ENCODE measurements around the gene A4GNT.
A peak's percentile ranks its signal among the peaks of the same experiment; 100 is the strongest.

A4GNT gene

DNA sequence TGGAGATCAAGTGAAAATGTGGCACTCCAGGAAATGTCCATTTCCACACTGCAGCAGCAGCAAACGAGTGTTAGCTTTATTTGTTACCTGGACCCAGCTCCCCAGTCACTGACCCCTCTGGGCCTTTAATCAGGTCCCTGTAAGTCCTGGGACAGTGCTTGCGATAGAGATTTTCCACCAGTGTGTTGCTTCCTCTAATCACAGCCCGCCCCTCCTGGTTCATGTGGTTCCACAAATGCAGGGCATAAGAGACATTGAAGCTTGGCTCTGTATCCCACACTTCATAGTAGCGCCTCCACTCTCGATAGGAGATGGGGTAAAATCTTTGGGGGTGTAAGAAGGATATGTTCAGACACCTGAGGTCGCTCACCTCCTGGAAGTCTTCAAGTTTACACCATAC, 8.0 kb downstream of the A4GNT start:
- no peak overlapping the region for H3K4me3 ChIP-seq (ENCODE audit: low read depth, low read length)
- in situ Hi-C loops (cut with HindIII; ENCODE audit: low sequenced_read_pairs): no loop called here
- TF ChIP-seq, protein P1, sequence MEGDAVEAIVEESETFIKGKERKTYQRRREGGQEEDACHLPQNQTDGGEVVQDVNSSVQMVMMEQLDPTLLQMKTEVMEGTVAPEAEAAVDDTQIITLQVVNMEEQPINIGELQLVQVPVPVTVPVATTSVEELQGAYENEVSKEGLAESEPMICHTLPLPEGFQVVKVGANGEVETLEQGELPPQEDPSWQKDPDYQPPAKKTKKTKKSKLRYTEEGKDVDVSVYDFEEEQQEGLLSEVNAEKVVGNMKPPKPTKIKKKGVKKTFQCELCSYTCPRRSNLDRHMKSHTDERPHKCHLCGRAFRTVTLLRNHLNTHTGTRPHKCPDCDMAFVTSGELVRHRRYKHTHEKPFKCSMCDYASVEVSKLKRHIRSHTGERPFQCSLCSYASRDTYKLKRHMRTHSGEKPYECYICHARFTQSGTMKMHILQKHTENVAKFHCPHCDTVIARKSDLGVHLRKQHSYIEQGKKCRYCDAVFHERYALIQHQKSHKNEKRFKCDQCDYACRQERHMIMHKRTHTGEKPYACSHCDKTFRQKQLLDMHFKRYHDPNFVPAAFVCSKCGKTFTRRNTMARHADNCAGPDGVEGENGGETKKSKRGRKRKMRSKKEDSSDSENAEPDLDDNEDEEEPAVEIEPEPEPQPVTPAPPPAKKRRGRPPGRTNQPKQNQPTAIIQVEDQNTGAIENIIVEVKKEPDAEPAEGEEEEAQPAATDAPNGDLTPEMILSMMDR (IDR thresholded peaks at IDR 0.05; ENCODE audit: low read depth, low read length): no peak
- DNase-seq (ENCODE audit: low read depth, low spot score): no peak

DNA sequence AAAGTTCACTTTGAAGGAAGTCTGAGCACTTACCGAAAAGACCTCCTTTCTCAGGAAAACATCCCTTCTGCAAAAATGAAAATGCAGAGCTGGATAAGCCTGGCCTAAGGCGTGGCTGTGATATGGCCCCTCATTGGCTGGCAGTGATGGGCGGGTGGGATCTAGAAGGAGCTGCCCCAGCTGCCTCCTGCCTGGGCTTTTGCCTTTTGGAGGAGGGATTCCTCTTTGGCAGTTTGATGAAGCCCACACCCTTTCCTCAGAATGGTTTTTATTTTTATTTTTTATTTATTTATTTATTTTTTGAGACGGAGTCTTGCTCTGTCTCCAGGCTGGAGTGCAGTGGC, 12.8 kb downstream of the A4GNT start:
- H3K4me3 ChIP-seq (ENCODE audit: low read depth, low read length): no peak overlapping the region
- DNase-seq (ENCODE audit: low read depth, low spot score): no peak
- TF ChIP-seq, protein P1 (IDR thresholded peaks at IDR 0.05; ENCODE audit: low read depth, low read length): no peak
- in situ Hi-C loops (cut with HindIII; ENCODE audit: low sequenced_read_pairs): no loop called here

DNA sequence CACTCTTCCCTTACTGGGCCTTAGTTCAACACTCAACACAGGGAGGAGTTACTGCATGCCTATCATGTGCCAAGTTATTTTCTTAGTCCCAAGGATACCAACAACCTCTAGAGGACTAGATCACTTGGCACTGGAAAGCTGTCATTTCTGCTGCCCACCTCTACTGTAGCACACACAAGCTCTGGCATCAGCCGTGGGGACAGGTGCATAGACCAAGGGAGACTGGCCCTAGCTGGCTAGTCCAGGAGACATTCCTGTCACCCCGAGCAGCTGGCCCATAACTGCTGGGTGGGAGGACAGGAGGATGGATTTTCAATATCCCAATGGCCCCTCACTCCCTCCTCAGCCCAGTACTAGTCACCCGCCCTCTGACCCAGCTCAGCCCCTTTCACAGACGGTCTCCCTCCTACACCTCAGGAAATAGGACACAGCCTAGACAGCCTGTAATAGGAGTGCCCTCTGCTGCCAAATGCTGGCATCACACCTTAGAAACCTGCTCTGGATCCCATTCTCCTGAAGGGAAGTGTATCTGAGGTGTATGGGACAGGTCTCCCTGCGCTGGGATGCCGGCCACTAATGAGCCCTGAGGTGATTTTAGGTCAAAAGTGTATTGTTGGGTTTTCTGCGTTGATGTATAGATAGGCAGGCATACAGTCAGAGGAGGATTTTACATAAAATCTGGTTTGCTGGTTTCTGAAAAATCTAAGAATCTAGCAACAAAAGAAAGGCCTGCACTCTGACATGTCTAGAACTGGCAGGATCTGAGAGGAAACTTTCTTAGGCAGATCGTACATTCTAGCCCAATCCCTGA, 13.4 kb downstream of the A4GNT start:
- TF ChIP-seq, protein P1 (IDR thresholded peaks at IDR 0.05; ENCODE audit: low read depth, low read length): peak; percentile 91
- in situ Hi-C loops (cut with HindIII; ENCODE audit: low sequenced_read_pairs): no loop called here
- DNase-seq (ENCODE audit: low read depth, low spot score): peak; percentile 73
- H3K4me3 ChIP-seq (ENCODE audit: low read depth, low read length): no peak overlapping the region

DNA sequence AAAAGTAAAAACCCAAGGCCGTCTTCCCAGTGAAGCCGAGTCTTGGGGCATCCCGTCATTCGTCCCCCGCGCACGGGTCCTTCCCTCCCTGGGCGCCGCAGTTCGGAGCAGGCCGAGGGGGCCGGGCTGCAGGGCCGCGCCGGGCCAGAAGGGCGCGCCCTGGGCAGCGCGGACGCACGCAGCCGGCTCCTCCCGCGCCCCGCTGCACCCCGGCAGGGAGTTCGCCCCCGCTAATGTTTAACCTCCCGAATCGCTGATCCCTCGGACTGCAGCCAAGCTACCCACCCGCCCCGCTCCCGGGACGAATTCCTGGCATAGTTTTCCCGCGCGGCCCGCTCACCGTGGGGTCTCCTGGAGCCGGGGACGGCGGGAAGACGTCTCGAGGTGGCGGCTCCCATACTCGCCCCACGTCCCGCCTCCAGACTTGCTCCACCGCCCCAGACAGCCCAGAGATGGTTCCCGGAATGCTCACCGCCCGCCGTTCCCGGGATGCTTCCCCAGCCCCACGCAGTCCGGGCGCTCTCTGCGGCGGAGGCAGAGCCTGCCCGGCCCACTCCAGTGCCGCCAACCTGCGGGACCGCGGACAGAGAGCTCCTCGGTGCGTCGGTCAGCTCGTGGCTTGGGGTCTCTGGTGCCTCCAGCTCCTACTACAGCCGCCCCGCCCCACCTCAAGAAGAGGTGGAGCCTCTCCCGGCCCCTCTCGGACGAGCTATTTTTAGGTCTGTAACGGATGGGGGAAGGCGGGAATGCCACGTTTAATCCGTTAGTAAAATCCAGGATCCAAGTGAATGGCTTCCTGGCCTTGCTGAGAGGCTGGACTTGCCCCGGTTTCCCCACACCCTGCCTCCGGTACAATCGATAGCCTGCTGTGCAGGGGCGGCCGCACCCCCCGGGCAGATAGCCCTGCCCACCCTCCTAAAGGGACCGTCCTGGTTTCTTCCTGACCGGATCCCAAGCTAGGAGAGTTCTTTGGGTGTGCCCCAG, 16.9 kb downstream of the A4GNT start, which contains the start of gene DZIP1L:
Gene DZIP1L (minus strand): TSS at position 621 of the 984 bp plus-strand sequence. CDS start 11,637 bp downstream, outside the sequence.
- in situ Hi-C loops (cut with HindIII; ENCODE audit: low sequenced_read_pairs): no loop called here
- TF ChIP-seq, protein P1 (IDR thresholded peaks at IDR 0.05; ENCODE audit: low read depth, low read length): peak; percentile 37
- peak within 1 kb of the TSS; percentile 80 for H3K4me3 ChIP-seq (ENCODE audit: low read depth, low read length)
- DNase-seq (ENCODE audit: low read depth, low spot score): peak; percentile 75

DNA sequence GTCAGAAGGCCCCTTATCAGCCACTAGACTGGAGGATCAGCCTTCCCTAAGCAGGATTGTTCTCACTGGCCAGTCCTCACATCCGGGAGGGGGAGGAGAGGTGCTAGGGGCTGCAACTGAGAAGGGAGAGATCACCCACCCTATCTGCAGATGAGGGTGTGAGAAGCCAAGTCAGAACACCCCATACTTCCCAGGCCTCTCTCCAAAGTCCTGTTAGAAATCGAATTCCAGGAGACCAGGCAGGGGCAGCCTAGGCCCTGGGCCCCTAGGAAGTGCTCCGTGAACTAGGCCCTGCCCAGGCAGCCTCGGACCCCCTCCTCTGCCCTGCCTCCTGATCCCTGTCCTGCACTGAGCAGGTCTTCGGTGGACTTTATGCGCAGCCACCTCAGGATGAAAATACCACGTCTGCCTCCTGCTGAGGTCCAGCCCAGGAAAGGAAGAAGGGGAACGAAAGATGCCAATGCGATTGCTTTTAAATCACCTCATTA, 17.7 kb downstream of the A4GNT start:
- TF ChIP-seq, protein P1 (IDR thresholded peaks at IDR 0.05; ENCODE audit: low read depth, low read length): no peak
- H3K4me3 ChIP-seq (ENCODE audit: low read depth, low read length): peak overlapping the region; percentile 80
- peak; percentile 39 for DNase-seq (ENCODE audit: low read depth, low spot score)
- in situ Hi-C loops (cut with HindIII; ENCODE audit: low sequenced_read_pairs): no loop called here

DNA sequence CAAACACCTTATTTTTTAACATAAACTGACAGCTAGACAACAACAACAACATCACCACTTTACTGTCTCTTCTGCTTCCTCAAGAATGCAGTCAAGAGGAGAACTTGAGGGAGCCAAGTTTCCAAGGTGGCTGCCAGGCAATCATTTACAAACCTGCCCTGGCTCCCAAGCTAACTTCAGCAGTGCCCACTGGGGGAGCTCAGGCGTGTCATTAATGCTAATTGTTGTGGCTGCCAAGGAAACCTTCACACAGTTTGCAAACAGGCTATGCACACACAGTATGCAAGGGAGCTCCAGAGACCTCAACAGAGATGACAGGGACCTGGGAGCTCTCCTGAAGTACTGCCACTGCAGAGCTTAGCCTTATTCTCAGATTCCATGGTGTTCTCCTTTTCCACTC, 18.9 kb downstream of the A4GNT start:
- in situ Hi-C loops (cut with HindIII; ENCODE audit: low sequenced_read_pairs): no loop called here
- peak; percentile 19 for DNase-seq (ENCODE audit: low read depth, low spot score)
- no peak overlapping the region for H3K4me3 ChIP-seq (ENCODE audit: low read depth, low read length)
- TF ChIP-seq, protein P1 (IDR thresholded peaks at IDR 0.05; ENCODE audit: low read depth, low read length): no peak

Data from astrocyte of the spinal cord (primary cell).